C1 segment of cervical spinal cord (tissue), 14 donors: ENCODE measurements around the gene IBA57.
"Not testable (repeated sequence)": the region's sequence is repeated elsewhere in the genome, so short reads cannot be mapped to it uniquely, and the experiment has no call there.

ENCODE experiments used
- DNase-seq, 14 donors: peaks; one replicate each; lab custom pipeline; 2025; lab: John Stamatoyannopoulos, UW

Gene IBA57

GRCh38 chr1:228226141-228226874 is 60.7 kb downstream of the IBA57 start:
- DNase-seq = no peak

- DNase-seq = no peak
These were observed 61.6 kb downstream of the IBA57 start for GRCh38 chr1:228226956-228227791.

- not testable (repeated sequence) for DNase-seq
These were observed 62.5 kb downstream of the IBA57 start for GRCh38 chr1:228228147-228228546.

GRCh38 chr1:228228601-228229074 is 63.0 kb downstream of the IBA57 start:
- no peak for DNase-seq

GRCh38 chr1:228231189-228231588 is 65.6 kb downstream of the IBA57 start:
- no peak for DNase-seq
